OCI-LY3 (cell line): ENCODE data around the gene DOCK1.

Experiments used
- H2AFZ ChIP-seq: fragments of 200-600, 300-600 bp; shearing (Covaris generic); 2 replicates; pipeline ENCODE4 v1.6.0; 2014; ENCODE audit warnings: antibody characterized with exemption, low read depth, low read length
- H3K27ac ChIP-seq: fragments of 200-600, 300-600 bp; sonication (generic); 2 replicates; pipeline ENCODE4 v1.5.1; 2014; ENCODE audit warnings: mild to moderate bottlenecking, low read length, moderate library complexity, mixed read lengths
- H3K27me3 ChIP-seq: fragments of 200-600, 300-600 bp; sonication (generic); 2 replicates; pipeline ENCODE4 v1.6.1; 2014; ENCODE audit warnings: low read depth, low read length, mixed read lengths
- H3K36me3 ChIP-seq: fragments of 200-600, 300-600 bp; sonication (generic); replicated peaks from 2 replicates; pipeline ENCODE3; 2014; ENCODE audit warnings: low read depth, low read length, mixed read lengths
- H3K4me1 ChIP-seq: fragments of 300-600, 200-600 bp; sonication (generic); 2 replicates; pipeline ENCODE4 v1.6.1; 2014; ENCODE audit warnings: low read length, mixed read lengths
- H3K4me2 ChIP-seq: fragments of 200-600, 300-600 bp; sonication (generic); 2 replicates; pipeline ENCODE4 v1.6.1; 2014; ENCODE audit warnings: low read length, mixed read lengths
- H3K4me3 ChIP-seq: fragments of 300-600, 200-600 bp; sonication (generic); 2 replicates; pipeline ENCODE4 v1.5.1; 2014; ENCODE audit warnings: antibody characterized with exemption, mild to moderate bottlenecking, low read length, moderate library complexity
- H3K79me2 ChIP-seq: fragments of 300-600, 200-600 bp; shearing (Covaris generic); 2 replicates; pipeline ENCODE4 v1.6.1; 2014; ENCODE audit warnings: mild to moderate bottlenecking, low read length, mixed read lengths
- H3K9ac ChIP-seq: fragments of 300-600, 200-600 bp; shearing (Covaris generic); 2 replicates; pipeline ENCODE4 v1.6.0; 2014; ENCODE audit warnings: mild to moderate bottlenecking, low read length, moderate library complexity
- H3K9me3 ChIP-seq: fragments of 200-600, 300-600 bp; shearing (Covaris generic); 2 replicates; pipeline ENCODE4 v1.6.1; 2014; ENCODE audit warnings: low read length, mixed read lengths; ENCODE audit not compliant: insufficient read depth
- H4K20me1 ChIP-seq: fragments of 200-600, 300-600 bp; sonication (generic); 2 replicates; pipeline ENCODE4 v1.6.1; 2016; ENCODE audit warnings: low read length, mixed read lengths; ENCODE audit not compliant: insufficient read depth
- CTCF ChIP-seq: fragments of 200-600, 300-600 bp; sonication (generic); IDR thresholded peaks from 2 replicates; pipeline ENCODE4 v1.5.1; 2014; ENCODE audit warnings: antibody characterized with exemption, low read length, low read depth
- EZH2phosphoT487 ChIP-seq: fragments of 200-600 bp; shearing (Covaris generic); IDR thresholded peaks from 2 replicates; pipeline ENCODE4 v1.6.1; 2018; ENCODE audit warnings: antibody characterized with exemption, mixed run types, low read depth

Gene DOCK1

DNA sequence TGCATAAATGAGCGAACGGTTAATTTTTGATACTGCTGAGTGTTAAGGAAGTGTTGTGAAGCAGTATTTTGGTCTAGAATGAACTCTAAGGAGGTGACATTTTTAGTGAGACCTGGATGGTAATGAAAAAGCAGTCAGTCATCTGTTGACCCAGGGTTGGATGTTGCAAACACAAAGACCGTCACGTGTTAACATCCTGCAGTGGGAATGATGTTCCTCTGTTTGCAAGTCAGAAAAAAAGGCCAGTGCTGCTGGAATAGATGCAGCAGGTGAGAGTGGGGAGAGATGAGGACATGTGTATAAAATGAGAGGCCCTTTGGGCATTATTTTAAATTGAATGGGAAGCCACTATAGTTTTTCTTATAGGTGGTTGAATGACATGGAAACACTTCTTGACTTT, 251.9 kb downstream of the DOCK1 start:
- H3K79me2 ChIP-seq, result no peaks in the 10 kb centered on the region
- H3K36me3 ChIP-seq, result no peaks in the 10 kb centered on the region
- H3K27ac ChIP-seq, result no peak overlapping the region
- TF ChIP-seq EZH2phosphoT487 (no peak), CTCF (no peak)
- H2AFZ ChIP-seq, result no peak overlapping the region
- no peak overlapping the region for H3K4me2 ChIP-seq
- no peak overlapping the region for H3K9ac ChIP-seq
- no peaks in the 10 kb centered on the region for H3K9me3 ChIP-seq
- no peak overlapping the region for H3K4me3 ChIP-seq
- no peaks in the 10 kb centered on the region for H3K4me1 ChIP-seq
- H3K27me3 ChIP-seq, result no peaks in the 10 kb centered on the region
- no peaks in the 10 kb centered on the region for H4K20me1 ChIP-seq

GRCh38 chr10:127157506-127158200, 252.4 kb downstream of the DOCK1 start:
- Histone ChIP-seq H4K20me1 (no peaks in the 10 kb centered on the region), H3K9ac (no peak overlapping the region), H3K4me1 (no peaks in the 10 kb centered on the region), H3K4me3 (no peak overlapping the region), H3K27me3 (no peaks in the 10 kb centered on the region), H3K36me3 (no peaks in the 10 kb centered on the region), H2AFZ (no peak overlapping the region), H3K79me2 (no peaks in the 10 kb centered on the region), H3K9me3 (no peaks in the 10 kb centered on the region), H3K27ac (no peak overlapping the region), H3K4me2 (no peak overlapping the region)
- TF ChIP-seq CTCF (no peak), EZH2phosphoT487 (no peak)

GRCh38 chr10:127158662-127159061, 253.4 kb downstream of the DOCK1 start:
- Histone ChIP-seq H3K27ac (no peak overlapping the region), H4K20me1 (no peaks in the 10 kb centered on the region)

More at GRCh38 chr10:127158662-127159061, 253.4 kb downstream of the DOCK1 start:
- Histone ChIP-seq H3K27me3 (no peaks in the 10 kb centered on the region), H3K4me3 (no peak overlapping the region), H3K9ac (no peak overlapping the region), H3K9me3 (no peaks in the 10 kb centered on the region), H3K79me2 (no peaks in the 10 kb centered on the region), H3K4me2 (no peak overlapping the region), H2AFZ (no peak overlapping the region), H3K36me3 (no peaks in the 10 kb centered on the region), H3K4me1 (no peaks in the 10 kb centered on the region)
- TF ChIP-seq EZH2phosphoT487 (no peak), CTCF (no peak)
